Measurements from ENCODE around the gene SV2B. TPM values are rescaled to one million over a fixed set of nuclear protein-coding genes. Genes with fewer than 3 reads are reported as not detected.

SV2B gene
- total RNA-seq, 1 experiment from 2014 or later, result 0.44 TPM

- ChIA-PET CTCF (interaction anchor here (0.6 to 5.4 kb wide), 25 partner anchors 9 to 1084 kb away, joined by 3 to 109 read pairs (median 4); partner anchors contain the start of gene HDDC3), POLR2A (interaction anchor here (0.6 to 1.4 kb wide), 3 partner anchors 169 to 1262 kb away, joined by 3 to 4 read pairs (median 3); no protein-coding TSS in a partner anchor)
- TF ChIP-seq, protein P1, sequence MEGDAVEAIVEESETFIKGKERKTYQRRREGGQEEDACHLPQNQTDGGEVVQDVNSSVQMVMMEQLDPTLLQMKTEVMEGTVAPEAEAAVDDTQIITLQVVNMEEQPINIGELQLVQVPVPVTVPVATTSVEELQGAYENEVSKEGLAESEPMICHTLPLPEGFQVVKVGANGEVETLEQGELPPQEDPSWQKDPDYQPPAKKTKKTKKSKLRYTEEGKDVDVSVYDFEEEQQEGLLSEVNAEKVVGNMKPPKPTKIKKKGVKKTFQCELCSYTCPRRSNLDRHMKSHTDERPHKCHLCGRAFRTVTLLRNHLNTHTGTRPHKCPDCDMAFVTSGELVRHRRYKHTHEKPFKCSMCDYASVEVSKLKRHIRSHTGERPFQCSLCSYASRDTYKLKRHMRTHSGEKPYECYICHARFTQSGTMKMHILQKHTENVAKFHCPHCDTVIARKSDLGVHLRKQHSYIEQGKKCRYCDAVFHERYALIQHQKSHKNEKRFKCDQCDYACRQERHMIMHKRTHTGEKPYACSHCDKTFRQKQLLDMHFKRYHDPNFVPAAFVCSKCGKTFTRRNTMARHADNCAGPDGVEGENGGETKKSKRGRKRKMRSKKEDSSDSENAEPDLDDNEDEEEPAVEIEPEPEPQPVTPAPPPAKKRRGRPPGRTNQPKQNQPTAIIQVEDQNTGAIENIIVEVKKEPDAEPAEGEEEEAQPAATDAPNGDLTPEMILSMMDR (IDR thresholded peaks at IDR 0.05; ENCODE audit: unreplicated experiment), result peak; percentile 60
- Mint-ChIP-seq H3K36me3 (ENCODE audit: insufficient read depth, unreplicated experiment) (no peaks in the 10 kb centered on the region), H3K4me3 (ENCODE audit: unreplicated experiment) (no peak overlapping the region), H3K27me3 (ENCODE audit: insufficient read depth, unreplicated experiment) (peaks cover 62% of the 10 kb centered on the region), H3K27ac (ENCODE audit: low read depth, unreplicated experiment) (no peak overlapping the region), H3K4me1 (ENCODE audit: insufficient read depth, unreplicated experiment) (no peaks in the 10 kb centered on the region), H3K9me3 (ENCODE audit: unreplicated experiment) (no peaks in the 10 kb centered on the region)
- peak; percentile 68 for DNase-seq (ENCODE audit: unreplicated experiment)
- intact Hi-C loops (cut with micrococcal nuclease), result loop anchor here (1.0 kb wide), 2 partner anchors 46 to 169 kb away; no protein-coding TSS in a partner anchor
- BruUV-seq (replicated peaks), result no TSS peak
Measured at GRCh38 chr15:91224755-91225380, 124.8 kb downstream of the SV2B start.

- BruUV-seq (replicated peaks), result no TSS peak
- no peaks in the 10 kb centered on the region for H3K36me3 Mint-ChIP-seq (ENCODE audit: insufficient read depth, unreplicated experiment)
- TF ChIP-seq, protein P1 (IDR thresholded peaks at IDR 0.05; ENCODE audit: unreplicated experiment), result no peak
- no peak overlapping the region for H3K4me3 Mint-ChIP-seq (ENCODE audit: unreplicated experiment)
- peaks cover 68% of the 10 kb centered on the region for H3K27me3 Mint-ChIP-seq (ENCODE audit: insufficient read depth, unreplicated experiment)
- no peak for DNase-seq (ENCODE audit: unreplicated experiment)
- CTCF ChIA-PET, result interaction anchor here (0.5 to 5.4 kb wide), 21 partner anchors 9 to 1160 kb away, joined by 3 to 109 read pairs (median 4); partner anchors contain the start of gene HDDC3
- H3K4me1 Mint-ChIP-seq (ENCODE audit: insufficient read depth, unreplicated experiment), result no peaks in the 10 kb centered on the region
- intact Hi-C loops (cut with micrococcal nuclease), result no loop called here
- no peaks in the 10 kb centered on the region for H3K9me3 Mint-ChIP-seq (ENCODE audit: unreplicated experiment)
- no peak overlapping the region for H3K27ac Mint-ChIP-seq (ENCODE audit: low read depth, unreplicated experiment)
- POLR2A ChIA-PET, result interaction anchor here (0.7 kb wide), 2 partner anchors 29 to 1261 kb away, joined by 3 read pairs; no protein-coding TSS in a partner anchor
Measured at GRCh38 chr15:91225741-91226140, 125.7 kb downstream of the SV2B start.

DNA sequence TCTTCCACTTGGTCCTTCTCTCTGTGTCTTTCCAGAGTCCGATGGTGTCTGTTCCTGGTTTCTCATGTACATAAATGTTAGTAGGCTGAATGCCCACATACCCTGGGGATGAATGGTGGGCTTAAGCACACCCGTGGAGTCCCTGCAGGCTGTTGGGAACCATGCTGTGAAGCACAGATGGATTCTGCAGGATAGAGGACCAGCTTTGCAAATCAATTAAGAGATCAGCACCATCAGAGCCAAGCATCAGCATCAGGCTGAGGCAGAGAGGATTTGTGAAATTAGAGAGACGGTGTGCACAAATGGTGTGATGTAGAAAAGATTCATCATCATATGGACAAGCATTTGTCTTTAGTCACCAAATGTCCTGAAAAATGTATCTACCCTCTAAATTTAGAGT is 127.1 kb downstream of the SV2B start:
- intact Hi-C loops (cut with micrococcal nuclease), result no loop called here
- no peaks in the 10 kb centered on the region for H3K36me3 Mint-ChIP-seq (ENCODE audit: insufficient read depth, unreplicated experiment)
- H3K4me3 Mint-ChIP-seq (ENCODE audit: unreplicated experiment), result no peak overlapping the region
- TF ChIP-seq, protein P1 (IDR thresholded peaks at IDR 0.05; ENCODE audit: unreplicated experiment), result no peak
- H3K27ac Mint-ChIP-seq (ENCODE audit: low read depth, unreplicated experiment), result no peak overlapping the region
- DNase-seq (ENCODE audit: unreplicated experiment), result no peak
- H3K4me1 Mint-ChIP-seq (ENCODE audit: insufficient read depth, unreplicated experiment), result no peaks in the 10 kb centered on the region
- POLR2A ChIA-PET, result interaction anchor here (1.6 kb wide), 1 partner anchor 11 kb away, joined by 4 read pairs; no protein-coding TSS in a partner anchor
- BruUV-seq (replicated peaks), result no TSS peak
- CTCF ChIA-PET, result interaction anchor here (0.5 to 5.4 kb wide), 10 partner anchors 10 to 205 kb away, joined by 3 to 109 read pairs (median 4); partner anchors contain the start of genes SV2B and VPS33B
- no peaks in the 10 kb centered on the region for H3K9me3 Mint-ChIP-seq (ENCODE audit: unreplicated experiment)
- H3K27me3 Mint-ChIP-seq (ENCODE audit: insufficient read depth, unreplicated experiment), result peaks cover 68% of the 10 kb centered on the region

GRCh38 chr15:91227766-91228165 is 127.7 kb downstream of the SV2B start:
- ChIA-PET CTCF (interaction anchor here (0.5 to 5.4 kb wide), 6 partner anchors 20 to 206 kb away, joined by 3 to 109 read pairs (median 4); partner anchors contain the start of genes SV2B and VPS33B), POLR2A (interaction anchor here (1.6 kb wide), 1 partner anchor 10 kb away, joined by 4 read pairs; no protein-coding TSS in a partner anchor)
- TF ChIP-seq, protein P1 (IDR thresholded peaks at IDR 0.05; ENCODE audit: unreplicated experiment), result no peak
- H3K27ac Mint-ChIP-seq (ENCODE audit: low read depth, unreplicated experiment), result no peak overlapping the region
- intact Hi-C loops (cut with micrococcal nuclease), result no loop called here
- H3K36me3 Mint-ChIP-seq (ENCODE audit: insufficient read depth, unreplicated experiment), result no peaks in the 10 kb centered on the region
- no peaks in the 10 kb centered on the region for H3K4me1 Mint-ChIP-seq (ENCODE audit: insufficient read depth, unreplicated experiment)
- BruUV-seq (replicated peaks), result no TSS peak
- H3K27me3 Mint-ChIP-seq (ENCODE audit: insufficient read depth, unreplicated experiment), result peaks cover 62% of the 10 kb centered on the region
- DNase-seq (ENCODE audit: unreplicated experiment), result no peak
- H3K4me3 Mint-ChIP-seq (ENCODE audit: unreplicated experiment), result no peak overlapping the region
- no peaks in the 10 kb centered on the region for H3K9me3 Mint-ChIP-seq (ENCODE audit: unreplicated experiment)

All from MCF 10A (cell line).